NT2/D1 (cell line): ENCODE data around the gene AIFM3.

Experiments
- SUZ12 ChIP-seq: IDR thresholded peaks from 2 replicates; pipeline ENCODE4 v1.6.1; 2011; ENCODE audit not compliant: insufficient read length, insufficient read depth; ENCODE audit errors: extremely low read depth
- ZNF274 ChIP-seq: IDR thresholded peaks from 2 replicates; pipeline ENCODE4 v1.6.1; 2011; ENCODE audit warnings: mild to moderate bottlenecking, low read depth, low read length

- TF ChIP-seq SUZ12 (no peak), ZNF274 (no peak)
Measured at GRCh38 chr22:20990184-20991180, 23.4 kb downstream of the AIFM3 start.
